Uterus (tissue), 2 donors: ENCODE data around the gene RPS6KL1.

ENCODE experiments used
- POLR2A ChIP-seq, 2 donors: fragments of 450-650 bp; IDR thresholded peaks; one replicate each; pipeline ENCODE4 v1.6.1; 2016; ENCODE audit warnings: antibody characterized with exemption in 2 of 2, mild to moderate bottlenecking in 1 of 2, moderate library complexity in 1 of 2
- TF ChIP-seq, protein P1 (sequence below), 4 experiments: fragments of 200-600 bp in 2 of 4; fragments of 450-650 bp in 2 of 4; sonication (generic) in 2 of 4; IDR thresholded peaks; one replicate each; pipeline ENCODE4 v1.5.1; 2016 to 2019; ENCODE audit warnings: antibody characterized with exemption in 4 of 4, mild to moderate bottlenecking in 2 of 4, moderate library complexity in 1 of 4

DNA sequence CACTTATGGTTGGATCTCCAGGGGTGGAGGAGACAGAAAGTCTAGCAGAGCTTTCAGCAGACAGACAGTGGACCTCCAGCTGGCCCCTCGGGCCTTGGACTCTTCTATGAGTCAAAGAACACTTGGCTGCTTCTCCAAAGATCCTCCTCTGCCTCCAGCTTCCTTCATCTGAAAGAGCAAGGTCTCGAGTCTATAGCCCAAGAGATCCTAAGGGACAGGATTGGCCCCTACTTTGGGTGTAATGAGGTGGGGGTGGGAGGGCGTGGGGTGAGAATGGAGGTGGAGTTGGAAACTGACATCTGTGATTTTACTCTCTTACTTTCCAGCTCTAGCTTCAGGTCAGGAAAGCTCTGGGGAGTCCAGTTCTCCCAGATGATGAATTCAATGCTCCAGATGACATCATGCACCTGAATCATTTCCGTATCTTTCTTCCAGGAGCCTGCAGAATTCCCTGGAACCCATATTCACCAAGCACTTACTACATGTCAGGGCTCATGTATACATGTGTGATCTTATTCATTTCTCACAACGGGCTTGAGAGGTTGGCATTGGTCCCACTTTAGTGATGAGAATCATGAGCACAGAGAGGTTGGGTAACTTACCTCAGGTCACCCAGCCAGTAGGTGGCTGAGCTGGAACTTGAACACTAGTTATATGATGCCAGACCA is 42.6 kb upstream of the RPS6KL1 start:
- TF ChIP-seq, protein P1, sequence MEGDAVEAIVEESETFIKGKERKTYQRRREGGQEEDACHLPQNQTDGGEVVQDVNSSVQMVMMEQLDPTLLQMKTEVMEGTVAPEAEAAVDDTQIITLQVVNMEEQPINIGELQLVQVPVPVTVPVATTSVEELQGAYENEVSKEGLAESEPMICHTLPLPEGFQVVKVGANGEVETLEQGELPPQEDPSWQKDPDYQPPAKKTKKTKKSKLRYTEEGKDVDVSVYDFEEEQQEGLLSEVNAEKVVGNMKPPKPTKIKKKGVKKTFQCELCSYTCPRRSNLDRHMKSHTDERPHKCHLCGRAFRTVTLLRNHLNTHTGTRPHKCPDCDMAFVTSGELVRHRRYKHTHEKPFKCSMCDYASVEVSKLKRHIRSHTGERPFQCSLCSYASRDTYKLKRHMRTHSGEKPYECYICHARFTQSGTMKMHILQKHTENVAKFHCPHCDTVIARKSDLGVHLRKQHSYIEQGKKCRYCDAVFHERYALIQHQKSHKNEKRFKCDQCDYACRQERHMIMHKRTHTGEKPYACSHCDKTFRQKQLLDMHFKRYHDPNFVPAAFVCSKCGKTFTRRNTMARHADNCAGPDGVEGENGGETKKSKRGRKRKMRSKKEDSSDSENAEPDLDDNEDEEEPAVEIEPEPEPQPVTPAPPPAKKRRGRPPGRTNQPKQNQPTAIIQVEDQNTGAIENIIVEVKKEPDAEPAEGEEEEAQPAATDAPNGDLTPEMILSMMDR (IDR thresholded peaks at IDR 0.05): no peak
- TF ChIP-seq POLR2A (IDR thresholded peaks at IDR 0.05): no peak
